GM10266 (cell line): ENCODE data around the gene ABHD14A.

ENCODE experiments used
- DNase-seq: peaks from one replicate; pipeline ENCODE4 v3.0.0; 2012; ENCODE audit errors: extremely low spot score
- CTCF ChIP-seq: IDR thresholded peaks from 2 replicates; pipeline ENCODE4 v1.5.1; 2012; ENCODE audit warnings: mild to moderate bottlenecking, low read depth; ENCODE audit not compliant: control insufficient read depth, insufficient read depth; ENCODE audit errors: missing control alignments

The ABHD14A gene

GRCh38 chr3:51961602-51962569 lies 13.0 kb upstream of the ABHD14A start:
- TF ChIP-seq CTCF = no peak
- DNase-seq = no peak

GRCh38 chr3:51962854-51963530 lies 11.9 kb upstream of the ABHD14A start:
- no peak for TF ChIP-seq CTCF
- no peak for DNase-seq

DNA sequence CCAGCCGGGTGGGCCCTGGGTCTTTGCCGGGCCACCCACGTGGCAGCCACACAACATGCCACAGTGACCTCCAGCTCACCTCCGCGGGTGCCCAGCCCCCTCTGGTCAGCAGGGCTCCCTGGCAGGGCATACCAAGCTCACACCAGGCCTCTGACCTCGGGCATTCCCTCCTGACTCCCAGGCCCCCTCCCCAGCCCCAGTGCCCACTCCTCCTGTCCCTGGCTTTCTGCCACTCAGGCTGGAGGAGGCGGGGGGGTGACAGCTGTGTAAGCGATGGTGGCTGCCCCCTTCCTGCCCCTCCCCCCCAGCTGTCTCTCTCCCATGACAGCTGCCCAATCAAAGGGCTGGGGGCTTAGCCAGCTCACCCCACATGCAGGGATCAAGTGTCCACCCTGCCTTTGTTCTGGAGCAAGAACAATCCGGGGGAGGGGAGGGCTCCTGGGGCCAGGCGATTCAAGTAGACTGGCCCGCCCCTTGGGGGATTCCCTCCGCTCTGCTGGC lies 10.9 kb upstream of the ABHD14A start:
- TF ChIP-seq CTCF = no peak

DNA sequence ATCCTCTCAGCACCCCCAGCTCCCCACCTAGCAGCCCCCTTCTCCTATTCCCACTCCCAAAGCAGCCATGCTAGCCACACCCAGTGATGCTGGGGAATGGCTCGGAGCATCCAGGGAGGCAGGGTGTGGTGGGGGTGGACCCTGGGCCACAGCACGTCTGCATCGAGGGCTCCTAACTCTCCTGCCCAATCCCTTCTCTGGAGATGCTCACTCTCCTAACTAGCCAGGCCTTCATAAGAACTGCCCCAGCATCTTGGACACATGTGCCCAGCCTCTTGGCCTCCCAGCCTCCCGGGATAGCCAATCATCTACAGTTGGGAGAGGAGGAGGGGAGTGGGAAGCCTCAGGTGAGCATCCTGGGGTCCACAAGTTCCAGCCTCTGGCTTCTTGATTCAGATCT lies 10.3 kb upstream of the ABHD14A start:
- no peak for TF ChIP-seq CTCF
- no peak for DNase-seq

More for the DNA sequence above, 10.9 kb upstream of the ABHD14A start:
- no peak for DNase-seq

GRCh38 chr3:51966016-51966415 lies 8.8 kb upstream of the ABHD14A start:
- no peak for TF ChIP-seq CTCF
- DNase-seq = no peak

DNA sequence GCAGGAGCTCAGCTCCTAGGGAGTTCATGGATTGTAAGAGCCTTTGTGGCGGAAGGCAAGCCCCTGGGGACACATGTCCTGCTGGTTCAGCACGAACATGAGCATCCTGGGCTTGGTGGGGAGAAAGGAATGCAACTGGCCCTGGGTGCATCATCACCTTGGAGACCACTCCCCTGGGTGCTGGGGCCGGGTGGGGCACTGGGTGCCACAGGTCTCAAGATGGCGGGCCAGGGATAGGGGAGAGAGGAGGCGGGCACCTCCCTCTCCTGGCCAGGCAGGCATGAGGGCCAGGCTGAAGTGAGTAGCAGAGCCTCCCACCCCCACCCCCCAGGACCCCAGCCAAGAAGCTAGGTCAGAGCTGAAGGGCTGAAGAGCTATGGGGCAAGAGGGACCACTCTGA lies 8.4 kb upstream of the ABHD14A start:
- DNase-seq = no peak
- TF ChIP-seq CTCF = no peak
